Heart right ventricle (tissue), 16 donors: ENCODE data around the gene PRKAG2. TPM values are rescaled to one million over a fixed set of nuclear protein-coding genes. Genes with fewer than 3 reads are reported as not detected.

Source experiments
- ATAC-seq, 8 donors: fragments of 200-7000 bp; cut with Tn5 transposase; one replicate each; pipeline ENCODE4 v1.9.1; 2020; ENCODE audit warnings: mild to moderate bottlenecking in 8 of 8, moderate library complexity in 8 of 8, moderate number of reproducible peaks in 1 of 8
- DNase-seq, 2 donors: peaks; one replicate each; pipeline ENCODE4 v3.0.0-alpha.2; 2020
- H3K27ac ChIP-seq, 10 donors: fragments of 200-600 bp; sonication (generic) in 2 of 10; one replicate each; pipeline versions ENCODE4 v1.5.0 to v1.8.0; 2020 to 2022; ENCODE audit warnings: mild to moderate bottlenecking in 3 of 10
- H3K27me3 ChIP-seq, 7 donors: fragments of 200-600 bp; one replicate each; pipeline ENCODE4 v1.8.0; 2021 to 2022; ENCODE audit warnings: mild to moderate bottlenecking in 2 of 7
- H3K36me3 ChIP-seq, 9 donors: fragments of 200-600 bp; sonication (generic) in 1 of 9; one replicate each; pipeline versions ENCODE4 v1.5.0 to v1.8.0; 2020 to 2022; ENCODE audit warnings: mild to moderate bottlenecking in 2 of 9
- H3K4me1 ChIP-seq, 9 donors: fragments of 200-600 bp; sonication (generic) in 1 of 9; one replicate each; pipeline versions ENCODE4 v1.5.0 to v1.8.0; 2020 to 2022; ENCODE audit warnings: mild to moderate bottlenecking in 4 of 9
- H3K4me3 ChIP-seq, 10 donors: fragments of 200-600 bp; sonication (generic) in 2 of 10; one replicate each; pipeline versions ENCODE4 v1.5.0 to v1.8.0; 2020 to 2022; ENCODE audit warnings: mild to moderate bottlenecking in 7 of 10, moderate library complexity in 2 of 10
- H3K9me3 ChIP-seq, 11 donors: fragments of 200-600 bp in 10 of 11; sonication (generic) in 2 of 11; one replicate each; pipeline versions ENCODE4 v1.5.0 to v1.8.0; 2013 to 2022; ENCODE audit warnings: mild to moderate bottlenecking in 2 of 11, control low read depth in 1 of 11, moderate library complexity in 1 of 11
- CTCF ChIP-seq, 9 donors: fragments of 200-600 bp; sonication (generic) in 2 of 9; IDR thresholded peaks; one replicate each; pipeline versions ENCODE4 v1.5.0 to v1.8.0; 2021 to 2022; ENCODE audit warnings: antibody characterized with exemption in 9 of 9, mild to moderate bottlenecking in 5 of 9, moderate library complexity in 1 of 9
- WGBS, 2 donors: extraction: QIAGEN DNeasy Blood & Tissue Kit; methylation state at CpG; one replicate each; pipeline ENCODE4 v1.1.7; 2013; ENCODE audit warnings: inconsistent platforms in 1 of 2; 5-methylcytosine and 5-hydroxymethylcytosine counted together
- intact Hi-C, 10 donors: fragments of 100-400 bp; cut with DNase I; formaldehyde crosslinking; loops; one replicate each; pipeline versions ENCODE4 v1.11.1 to v1.14.2; 2022
- polyA plus RNA-seq, 2 donors: library from polyadenylated mRNA; stranded (reverse); fragments of 200-250 nt; gene quantifications; one replicate each; pipeline ENCODE4 v1.2.3, GENCODE V29; 2013
- total RNA-seq, 10 donors: library from RNA; stranded (reverse); fragmentation: NEBNext Ultra II Directional in 3 of 10; extraction: Animal tissue kit (Norgen Biotek cat#: 25700) in 3 of 10; gene quantifications; one replicate each; pipeline versions ENCODE4 v1.2.1 to v1.2.4, GENCODE V29; 2021 to 2023
- donor health status: Arrhythmogenic right ventricular cardiomyopathy.
- donor health status: ischemic (EF 13 %, LVEDD 7.1; RV severe dilation, severe dysfunction).
- donor health status: healthy with polysubstance abuse.
- donor health status: DM: no; HTN: yes; CAD: no.
- donor health status: DM: no; HTN: no; CAD: no.
- donor health status: ischemic (EF 25% LVEDD 6.9; RV normal size, moderate dysfunction).
- donor health status: ischemic (EF 25% LVEDD 5.7; RV mildly dilated, moderate dysfunction).
- donor health status: healthy.
- donor health status: DM: yes; HTN: yes; CAD: no.
- donor health status: Ischemic cardiomyopathy.
- donor health status: ischemic (EF 35%, LVEDD 5.7; RV mildly dilated, moderate dysfunction).
- donor health status: nonischemic (EF 11% LVEDD 7.7; RV severe dilation, severe dysfunction).
- donor health status: DM: yes; HTN: yes; CAD: no.
- donor health status: PGD.
- donor health status: ischemic (EF 29% LVEDD 5.4; RV normal size, mild dysfunction).
- donor health status: nonischemic (EF 23%, LVEDD 6.1; RV moderate dilation, normal function).

PRKAG2 gene
- total and polyA plus RNA-seq, 12 donors, result 52.4 to 156 (median 114) TPM

GRCh38 chr7:151550656-151551286 is 326.1 kb downstream of the PRKAG2 start:
- 23% methylated on average over 3 of the region's 3 CpGs for WGBS, 2 donors
- Histone ChIP-seq H3K4me3 (no peak overlapping the region), H3K27ac (no peak overlapping the region), H3K4me1 (peaks cover 0 to 17% (median 8%) of the 10 kb centered on the region in 9 donors), H3K36me3 (peaks cover 0 to 12% (median 3%) of the 10 kb centered on the region in 9 donors), H3K9me3 (no peaks in the 10 kb centered on the region), H3K27me3 (peaks cover 0 to 4% (median 0%) of the 10 kb centered on the region in 7 donors)
- intact Hi-C loops, result no loop called here
- DNase-seq (no peak), ATAC-seq (peak in 1 of 8 donors; percentile 16)
- no peak for TF ChIP-seq CTCF (IDR thresholded peaks at IDR 0.05)

GRCh38 chr7:151549644-151550043 is 327.3 kb downstream of the PRKAG2 start:
- Histone ChIP-seq H3K9me3 (no peaks in the 10 kb centered on the region), H3K27me3 (peaks cover 0 to 6% (median 0%) of the 10 kb centered on the region in 7 donors), H3K4me3 (no peak overlapping the region), H3K4me1 (peaks cover 0 to 17% (median 8%) of the 10 kb centered on the region in 9 donors), H3K27ac (no peak overlapping the region), H3K36me3 (peaks cover 0 to under 1% (median 0%) of the 10 kb centered on the region in 9 donors)
- no peak for ATAC-seq
- no peak for DNase-seq
- intact Hi-C loops, result no loop called here
- 96 to 98% methylated on average over 6 of the region's 6 CpGs for WGBS, 2 donors
- TF ChIP-seq CTCF (IDR thresholded peaks at IDR 0.05), result no peak

GRCh38 chr7:151549083-151549482 is 327.8 kb downstream of the PRKAG2 start:
- no peak for TF ChIP-seq CTCF (IDR thresholded peaks at IDR 0.05)
- 95 to 98% methylated on average over 7 of the region's 7 CpGs for WGBS, 2 donors
- ATAC-seq (no peak), DNase-seq (no peak)
- intact Hi-C loops, result no loop called here
- no peaks in the 10 kb centered on the region for H3K9me3 ChIP-seq
- no peak overlapping the region for H3K4me3 ChIP-seq
- H3K27me3 ChIP-seq, result peaks cover 0 to 6% (median 0%) of the 10 kb centered on the region in 7 donors
- no peaks in the 10 kb centered on the region for H3K36me3 ChIP-seq
- H3K27ac ChIP-seq, result no peak overlapping the region
- peaks cover 0 to 17% (median 8%) of the 10 kb centered on the region in 9 donors for H3K4me1 ChIP-seq

- no peak for TF ChIP-seq CTCF (IDR thresholded peaks at IDR 0.05)
- Histone ChIP-seq H3K4me1 (peaks cover 0 to 9% (median 7%) of the 10 kb centered on the region in 9 donors), H3K27ac (no peak overlapping the region), H3K27me3 (peaks cover 0 to 6% (median 0%) of the 10 kb centered on the region in 7 donors), H3K9me3 (no peaks in the 10 kb centered on the region), H3K4me3 (no peak overlapping the region), H3K36me3 (no peaks in the 10 kb centered on the region)
- DNase-seq (no peak), ATAC-seq (no peak)
- intact Hi-C loops, result no loop called here
These were observed 332.7 kb downstream of the PRKAG2 start for GRCh38 chr7:151544183-151544582.
